Choroid plexus epithelial cell (primary cell): ENCODE results near the gene COL26A1.
"Not testable (repeated sequence)": the region's sequence is repeated elsewhere in the genome, so short reads cannot be mapped to it uniquely, and the experiment has no call there.

Experiments
- DNase-seq: peaks from one replicate; pipeline ENCODE4 v3.0.0-alpha.2; 2010; ENCODE audit warnings: low read depth
- H3K4me3 ChIP-seq: 2 replicates; pipeline ENCODE4 v1.5.1; 2011; ENCODE audit warnings: low read depth, mild to moderate bottlenecking, control low read depth, low read length, moderate library complexity
- CTCF ChIP-seq: conservative IDR thresholded peaks from 2 replicates; pipeline ENCODE4 v1.5.1; 2011; ENCODE audit warnings: low read depth, mild to moderate bottlenecking, control low read depth, inconsistent platforms, low read length, moderate library complexity

COL26A1 gene

GRCh38 chr7:101486433-101487104, 123.9 kb downstream of the COL26A1 start:
- no peak overlapping the region for H3K4me3 ChIP-seq
- TF ChIP-seq CTCF = no peak
- DNase-seq = peak; percentile 15

GRCh38 chr7:101487105-101487458, 124.4 kb downstream of the COL26A1 start:
- DNase-seq = no peak
- no peak overlapping the region for H3K4me3 ChIP-seq
- TF ChIP-seq CTCF = no peak

GRCh38 chr7:101487753-101488152, 125.1 kb downstream of the COL26A1 start:
- DNase-seq = no peak
- TF ChIP-seq CTCF = no peak

GRCh38 chr7:101488826-101489572, 126.3 kb downstream of the COL26A1 start:
- TF ChIP-seq CTCF = no peak
- no peak overlapping the region for H3K4me3 ChIP-seq
- no peak for DNase-seq

More at GRCh38 chr7:101487753-101488152, 125.1 kb downstream of the COL26A1 start:
- no peak overlapping the region for H3K4me3 ChIP-seq

- H3K4me3 ChIP-seq, DNase-seq: not testable (repeated sequence)
Measured at GRCh38 chr7:101490439-101490838, 127.8 kb downstream of the COL26A1 start.

GRCh38 chr7:101491442-101491841, 128.8 kb downstream of the COL26A1 start:
- H3K4me3 ChIP-seq = not testable (repeated sequence)

GRCh38 chr7:101494602-101495329, 132.1 kb downstream of the COL26A1 start:
- no peak overlapping the region for H3K4me3 ChIP-seq
- TF ChIP-seq CTCF = no peak
- DNase-seq = no peak

More at GRCh38 chr7:101491442-101491841, 128.8 kb downstream of the COL26A1 start:
- DNase-seq = not testable (repeated sequence)
